Mammary epithelial cell (primary cell): Measurements from ENCODE around the gene GPR4.

Source experiments
- CTCF ChIP-seq, 2 donors: IDR thresholded peaks in 1 of 2; conservative IDR thresholded peaks in 1 of 2; 2 replicates each; pipeline ENCODE4 v1.5.1; 2011 to 2012; ENCODE audit warnings: inconsistent platforms in 2 of 2, low read length in 2 of 2, mild to moderate bottlenecking in 2 of 2, control low read depth in 1 of 2, low read depth in 1 of 2; ENCODE audit not compliant: insufficient read depth in 1 of 2; ENCODE audit errors: extremely low read depth in 1 of 2
- EZH2 ChIP-seq: IDR thresholded peaks from 2 replicates; pipeline ENCODE4 v1.6.1; 2012; ENCODE audit warnings: low read length, inconsistent platforms, borderline replicate concordance

GRCh38 chr19:45568732-45569131, 33.3 kb downstream of the GPR4 start:
- TF ChIP-seq CTCF (conservative IDR thresholded peaks at IDR 0.05 in 1 of 2, IDR thresholded peaks at IDR 0.05 in 1 of 2; ENCODE audit: extremely low read depth in 1 of 2, insufficient read depth in 1 of 2, low read depth in 1 of 2, low read length in 2 of 2), result no peak
- TF ChIP-seq EZH2, result no peak
